Hepatocyte (in vitro differentiated cells): ENCODE measurements around the gene PHF14.

Experiments used
- EZH2 ChIP-seq: fragments of 200-600 bp; sonication (generic); IDR thresholded peaks from 2 replicates; pipeline ENCODE4 v1.6.1; 2016; ENCODE audit warnings: antibody characterized with exemption, mild to moderate bottlenecking, borderline replicate concordance
- EZH2phosphoT487 ChIP-seq: fragments of 200-600 bp; sonication (generic); IDR thresholded peaks from one replicate; pipeline ENCODE4 v1.6.1; 2018; ENCODE audit warnings: antibody characterized with exemption, mild to moderate bottlenecking, low read depth, moderate library complexity; ENCODE audit not compliant: unreplicated experiment, severe bottlenecking
- TF ChIP-seq, protein P1 (sequence below): fragments of 200-600 bp; sonication (generic); IDR thresholded peaks from 2 replicates; pipeline ENCODE4 v1.5.1; 2016; ENCODE audit warnings: antibody characterized with exemption, mild to moderate bottlenecking; ENCODE audit not compliant: poor library complexity

DNA sequence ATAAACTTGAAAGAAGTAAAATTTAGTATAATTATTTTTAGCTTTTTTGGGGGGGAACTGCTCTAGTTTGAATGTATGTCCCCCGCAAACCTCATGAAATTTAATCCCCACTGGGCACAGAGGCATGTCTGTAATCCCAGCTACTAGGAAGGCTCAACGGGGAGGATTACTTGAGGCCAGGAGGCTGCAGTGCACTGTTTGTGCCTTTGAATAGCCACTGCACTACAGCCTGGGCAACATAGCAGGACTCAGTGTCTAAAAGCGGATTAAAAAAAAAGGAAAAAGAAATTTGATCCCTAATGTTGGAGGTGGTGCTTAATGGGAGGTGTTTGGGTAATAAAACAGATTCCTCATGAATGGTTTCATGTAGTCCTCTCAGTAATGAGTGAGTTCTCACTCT, 43.1 kb upstream of the PHF14 start:
- TF ChIP-seq, protein P1, sequence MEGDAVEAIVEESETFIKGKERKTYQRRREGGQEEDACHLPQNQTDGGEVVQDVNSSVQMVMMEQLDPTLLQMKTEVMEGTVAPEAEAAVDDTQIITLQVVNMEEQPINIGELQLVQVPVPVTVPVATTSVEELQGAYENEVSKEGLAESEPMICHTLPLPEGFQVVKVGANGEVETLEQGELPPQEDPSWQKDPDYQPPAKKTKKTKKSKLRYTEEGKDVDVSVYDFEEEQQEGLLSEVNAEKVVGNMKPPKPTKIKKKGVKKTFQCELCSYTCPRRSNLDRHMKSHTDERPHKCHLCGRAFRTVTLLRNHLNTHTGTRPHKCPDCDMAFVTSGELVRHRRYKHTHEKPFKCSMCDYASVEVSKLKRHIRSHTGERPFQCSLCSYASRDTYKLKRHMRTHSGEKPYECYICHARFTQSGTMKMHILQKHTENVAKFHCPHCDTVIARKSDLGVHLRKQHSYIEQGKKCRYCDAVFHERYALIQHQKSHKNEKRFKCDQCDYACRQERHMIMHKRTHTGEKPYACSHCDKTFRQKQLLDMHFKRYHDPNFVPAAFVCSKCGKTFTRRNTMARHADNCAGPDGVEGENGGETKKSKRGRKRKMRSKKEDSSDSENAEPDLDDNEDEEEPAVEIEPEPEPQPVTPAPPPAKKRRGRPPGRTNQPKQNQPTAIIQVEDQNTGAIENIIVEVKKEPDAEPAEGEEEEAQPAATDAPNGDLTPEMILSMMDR, result no peak
- no peak for TF ChIP-seq EZH2phosphoT487
- no peak for TF ChIP-seq EZH2
